ENCODE data around the gene UGGT1.

Gene UGGT1

DNA sequence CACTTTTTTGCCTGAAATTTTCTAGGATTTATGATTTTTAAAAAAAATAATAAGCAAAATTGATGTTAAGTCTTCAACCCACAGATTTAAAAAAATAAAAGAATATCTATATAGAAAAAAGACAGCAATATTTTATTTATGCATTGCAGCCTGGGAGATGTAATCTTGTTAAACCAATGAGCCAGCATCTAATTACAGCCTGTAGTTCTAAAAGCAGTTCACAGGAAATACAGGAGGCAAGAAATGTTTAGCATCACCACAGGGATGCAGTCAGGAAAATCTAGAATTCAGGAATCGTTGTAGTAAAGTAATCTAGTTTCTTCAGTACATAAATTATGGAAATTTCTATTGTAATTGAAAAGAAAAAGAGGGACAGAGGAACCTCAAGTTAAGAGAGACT is 17.2 kb downstream of the UGGT1 start:
- H3K9me2 ChIP-seq (replicated peaks; ENCODE audit: low read depth, low read length), result no peaks in the 10 kb centered on the region
- no peaks in the 10 kb centered on the region for H4K20me1 ChIP-seq (ENCODE audit: insufficient read depth, low read length, poor library complexity, severe bottlenecking)
- no peak overlapping the region for H3K4me3 ChIP-seq (ENCODE audit: low read length, poor library complexity, severe bottlenecking)
- H3F3A ChIP-seq (ENCODE audit: low read depth), result no peaks in the 10 kb centered on the region
- no peak overlapping the region for H3K9ac ChIP-seq (ENCODE audit: low read depth, low read length, poor library complexity, severe bottlenecking)
- peaks cover 6% of the 10 kb centered on the region; the same call in 1 of the 2 replicates for H3K79me2 ChIP-seq (ENCODE audit: insufficient read depth, low read length)
- no peaks in the 10 kb centered on the region for H3K27me3 ChIP-seq (ENCODE audit: insufficient read depth, low read length, poor library complexity, severe bottlenecking)
- H2AFZ ChIP-seq (ENCODE audit: low read length), result no peak overlapping the region
- H3K4me1 ChIP-seq (ENCODE audit: insufficient read depth, low read length, poor library complexity, severe bottlenecking), result no peaks in the 10 kb centered on the region
- no peak for TF ChIP-seq CTCF (conservative IDR thresholded peaks at IDR 0.05; ENCODE audit: low read length)
- no peak for TF ChIP-seq EZH2phosphoT487 (IDR thresholded peaks at IDR 0.05; ENCODE audit: borderline replicate concordance)
- peaks cover 42% of the 10 kb centered on the region for H3K36me3 ChIP-seq (ENCODE audit: insufficient read depth, low read length)
- no peaks in the 10 kb centered on the region for H3K9me3 ChIP-seq (ENCODE audit: insufficient read depth, low read depth, low read length)
- no peak overlapping the region for H3K4me2 ChIP-seq (ENCODE audit: low read depth, low read length, poor library complexity, severe bottlenecking)

DNA sequence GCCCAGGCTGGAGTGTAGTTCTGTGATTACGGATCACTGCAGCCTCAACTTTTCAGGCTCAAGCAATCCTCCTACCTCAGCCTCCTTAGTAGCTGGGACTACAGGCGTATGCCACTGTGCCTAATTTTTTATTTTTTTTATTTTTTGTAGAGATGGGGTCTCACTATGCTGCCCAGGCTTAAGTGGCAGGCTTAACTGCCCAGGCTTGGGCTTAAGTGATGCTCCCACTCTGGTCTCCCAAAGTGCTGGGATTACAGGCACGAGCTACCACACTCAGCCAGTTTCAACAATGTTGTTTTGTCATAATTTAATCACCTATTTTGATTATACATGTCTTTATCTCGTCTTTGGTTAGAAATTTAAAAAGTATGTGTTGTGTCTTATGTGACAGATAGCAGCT is 18.2 kb downstream of the UGGT1 start:
- no peak overlapping the region for H3K4me2 ChIP-seq (ENCODE audit: low read depth, low read length, poor library complexity, severe bottlenecking)
- no peaks in the 10 kb centered on the region for H3K9me2 ChIP-seq (replicated peaks; ENCODE audit: low read depth, low read length)
- H3K4me3 ChIP-seq (ENCODE audit: low read length, poor library complexity, severe bottlenecking), result no peak overlapping the region
- H2AFZ ChIP-seq (ENCODE audit: low read length), result no peak overlapping the region
- no peaks in the 10 kb centered on the region for H3K9me3 ChIP-seq (ENCODE audit: insufficient read depth, low read depth, low read length)
- no peak for TF ChIP-seq CTCF (conservative IDR thresholded peaks at IDR 0.05; ENCODE audit: low read length)
- TF ChIP-seq EZH2phosphoT487 (IDR thresholded peaks at IDR 0.05; ENCODE audit: borderline replicate concordance), result no peak
- H3K27me3 ChIP-seq (ENCODE audit: insufficient read depth, low read length, poor library complexity, severe bottlenecking), result no peaks in the 10 kb centered on the region
- H3K9ac ChIP-seq (ENCODE audit: low read depth, low read length, poor library complexity, severe bottlenecking), result no peak overlapping the region
- peaks cover 42% of the 10 kb centered on the region for H3K36me3 ChIP-seq (ENCODE audit: insufficient read depth, low read length)
- no peaks in the 10 kb centered on the region for H4K20me1 ChIP-seq (ENCODE audit: insufficient read depth, low read length, poor library complexity, severe bottlenecking)
- H3F3A ChIP-seq (ENCODE audit: low read depth), result no peaks in the 10 kb centered on the region
- peaks cover under 1% of the 10 kb centered on the region; the same call in 1 of the 2 replicates for H3K79me2 ChIP-seq (ENCODE audit: insufficient read depth, low read length)
- no peaks in the 10 kb centered on the region for H3K4me1 ChIP-seq (ENCODE audit: insufficient read depth, low read length, poor library complexity, severe bottlenecking)

GRCh38 chr2:128115921-128116623 is 25.1 kb downstream of the UGGT1 start:
- no peak overlapping the region for H3K4me3 ChIP-seq (ENCODE audit: low read length, poor library complexity, severe bottlenecking)
- TF ChIP-seq CTCF (conservative IDR thresholded peaks at IDR 0.05; ENCODE audit: low read length), result no peak
- TF ChIP-seq EZH2phosphoT487 (IDR thresholded peaks at IDR 0.05; ENCODE audit: borderline replicate concordance), result no peak
- no peak overlapping the region for H3K4me2 ChIP-seq (ENCODE audit: low read depth, low read length, poor library complexity, severe bottlenecking)
- no peak overlapping the region for H3K9ac ChIP-seq (ENCODE audit: low read depth, low read length, poor library complexity, severe bottlenecking)
- H3K36me3 ChIP-seq (ENCODE audit: insufficient read depth, low read length), result peaks cover 76% of the 10 kb centered on the region
- H3K79me2 ChIP-seq (ENCODE audit: insufficient read depth, low read length), result no peaks in the 10 kb centered on the region
- no peaks in the 10 kb centered on the region for H3F3A ChIP-seq (ENCODE audit: low read depth)
- H3K27me3 ChIP-seq (ENCODE audit: insufficient read depth, low read length, poor library complexity, severe bottlenecking), result no peaks in the 10 kb centered on the region
- no peak overlapping the region for H2AFZ ChIP-seq (ENCODE audit: low read length)
- no peaks in the 10 kb centered on the region for H3K4me1 ChIP-seq (ENCODE audit: insufficient read depth, low read length, poor library complexity, severe bottlenecking)
- no peaks in the 10 kb centered on the region for H4K20me1 ChIP-seq (ENCODE audit: insufficient read depth, low read length, poor library complexity, severe bottlenecking)
- H3K9me2 ChIP-seq (replicated peaks; ENCODE audit: low read depth, low read length), result no peaks in the 10 kb centered on the region
- H3K9me3 ChIP-seq (ENCODE audit: insufficient read depth, low read depth, low read length), result no peaks in the 10 kb centered on the region
